ENCODE measurements around the gene NACAD.
"Not testable (repeated sequence)": the region's sequence is repeated elsewhere in the genome, so short reads cannot be mapped to it uniquely, and the experiment has no call there.

Gene NACAD

GRCh38 chr7:45061352-45061751 is 27.4 kb downstream of the NACAD start:
- in situ Hi-C loops (cut with MboI; ENCODE audit: low sequenced_read_pairs) = no loop called here

GRCh38 chr7:45060295-45060694 is 28.5 kb downstream of the NACAD start:
- in situ Hi-C loops (cut with MboI; ENCODE audit: low sequenced_read_pairs) = no loop called here

- in situ Hi-C loops (cut with MboI; ENCODE audit: low sequenced_read_pairs) = no loop called here
These were observed 30.9 kb downstream of the NACAD start for GRCh38 chr7:45057878-45058277.

- in situ Hi-C loops (cut with MboI; ENCODE audit: low sequenced_read_pairs) = no loop called here
These were observed 33.1 kb downstream of the NACAD start for GRCh38 chr7:45055594-45056219.

- in situ Hi-C loops (cut with MboI; ENCODE audit: low sequenced_read_pairs) = no loop called here
These were observed 33.8 kb downstream of the NACAD start for GRCh38 chr7:45055016-45055415.

DNA sequence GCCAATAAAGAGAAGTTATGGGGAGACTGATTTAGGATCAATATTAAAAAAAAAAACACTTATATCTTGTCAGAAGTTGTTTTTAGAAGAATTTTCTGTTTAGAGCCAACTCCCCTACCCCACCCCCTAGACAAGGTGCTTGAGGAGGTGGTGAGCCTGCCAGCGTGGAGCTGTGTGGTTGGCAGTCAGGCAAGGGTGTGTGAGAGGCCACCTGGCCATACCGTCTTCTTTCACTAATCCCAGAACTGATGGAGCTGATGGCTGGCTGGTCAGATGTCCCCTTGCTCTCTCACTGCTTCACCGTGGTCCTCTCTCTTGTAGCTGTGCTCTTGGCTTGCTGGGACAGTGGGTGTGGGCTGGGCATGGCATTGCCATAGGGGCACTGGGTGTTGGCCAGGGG is 34.3 kb downstream of the NACAD start:
- in situ Hi-C loops (cut with MboI; ENCODE audit: low sequenced_read_pairs) = no loop called here

GRCh38 chr7:45053941-45054340 is 34.8 kb downstream of the NACAD start:
- in situ Hi-C loops (cut with MboI; ENCODE audit: low sequenced_read_pairs) = no loop called here

- in situ Hi-C loops (cut with MboI; ENCODE audit: low sequenced_read_pairs) = no loop called here
These were observed 35.4 kb downstream of the NACAD start for GRCh38 chr7:45053401-45053800.

- in situ Hi-C loops (cut with MboI; ENCODE audit: low sequenced_read_pairs) = no loop called here
These were observed 36.8 kb downstream of the NACAD start for GRCh38 chr7:45052011-45052410.

GRCh38 chr7:45050198-45050597 is 38.6 kb downstream of the NACAD start:
- in situ Hi-C loops (cut with MboI; ENCODE audit: low sequenced_read_pairs) = no loop called here

GRCh38 chr7:45048748-45049147 is 40.0 kb downstream of the NACAD start:
- in situ Hi-C loops (cut with MboI; ENCODE audit: low sequenced_read_pairs) = no loop called here

DNA sequence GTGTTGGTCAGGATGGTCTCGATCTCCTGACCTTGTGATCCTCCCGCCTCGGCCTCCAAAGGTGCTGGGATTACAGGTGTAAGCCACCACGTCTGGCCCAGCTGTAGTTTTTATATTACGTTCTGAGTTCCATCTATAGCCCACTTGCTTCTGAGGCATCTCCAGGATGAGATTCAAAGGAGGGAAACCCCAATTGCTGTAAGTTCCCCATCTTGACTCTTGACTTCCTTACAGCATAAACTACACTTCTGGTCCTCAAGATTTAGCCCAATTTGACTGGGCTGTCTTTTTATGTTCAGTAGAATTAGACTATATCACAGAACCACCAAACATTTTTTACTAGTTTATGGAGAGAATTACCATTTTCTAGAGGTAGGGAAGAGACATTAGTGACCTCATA is 44.4 kb downstream of the NACAD start:
- in situ Hi-C loops (cut with MboI; ENCODE audit: low sequenced_read_pairs) = no loop called here

GRCh38 chr7:45039106-45039505 is 49.7 kb downstream of the NACAD start:
- in situ Hi-C loops (cut with MboI; ENCODE audit: low sequenced_read_pairs) = no loop called here

GRCh38 chr7:45037876-45038275 is 50.9 kb downstream of the NACAD start:
- in situ Hi-C loops (cut with MboI; ENCODE audit: low sequenced_read_pairs) = no loop called here

- in situ Hi-C loops (cut with MboI; ENCODE audit: low sequenced_read_pairs) = no loop called here
These were observed 52.0 kb downstream of the NACAD start for GRCh38 chr7:45036796-45037195.

- in situ Hi-C loops (cut with MboI; ENCODE audit: low sequenced_read_pairs) = no loop called here
These were observed 52.5 kb downstream of the NACAD start for GRCh38 chr7:45036317-45036716.

DNA sequence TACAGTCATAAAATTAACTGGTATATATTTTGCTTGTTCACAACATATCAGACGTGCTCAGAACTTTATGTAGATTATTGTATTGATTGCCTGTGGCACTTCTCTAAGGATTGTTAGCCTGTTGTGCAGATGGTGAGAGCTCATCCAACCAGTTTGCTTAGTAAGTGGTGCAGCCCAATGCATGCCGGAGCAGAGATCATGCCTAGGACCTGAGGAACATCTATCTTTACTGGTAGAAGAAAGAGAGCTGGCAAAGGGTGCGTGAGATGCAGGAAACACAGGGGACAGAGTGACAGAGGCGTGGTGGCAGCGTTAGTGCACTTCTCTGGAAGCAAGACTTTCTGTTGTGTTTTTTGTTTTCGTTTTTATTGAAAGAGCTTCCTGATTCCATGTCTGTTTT is 52.9 kb downstream of the NACAD start:
- in situ Hi-C loops (cut with MboI; ENCODE audit: low sequenced_read_pairs) = no loop called here

DNA sequence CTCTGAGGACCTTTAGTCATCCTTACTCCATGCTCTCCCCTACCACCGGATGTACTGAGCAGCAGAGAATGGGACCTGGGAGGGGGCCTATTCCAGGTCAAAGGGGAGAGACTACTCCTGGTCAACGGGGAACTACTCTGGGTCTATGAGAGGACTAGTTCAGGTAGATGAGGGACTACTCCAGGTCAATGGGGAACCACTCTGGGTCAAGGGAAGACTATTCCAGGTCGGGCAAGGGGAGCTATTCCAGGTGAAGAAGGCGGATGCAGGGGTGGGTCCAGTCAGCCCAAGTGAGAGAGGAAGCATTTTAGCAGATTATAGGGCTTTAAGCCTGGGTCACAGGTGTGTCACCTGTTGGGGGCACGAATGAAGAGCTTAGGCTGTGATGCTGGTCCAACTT is 53.4 kb downstream of the NACAD start:
- in situ Hi-C loops (cut with MboI; ENCODE audit: low sequenced_read_pairs) = no loop called here

DNA sequence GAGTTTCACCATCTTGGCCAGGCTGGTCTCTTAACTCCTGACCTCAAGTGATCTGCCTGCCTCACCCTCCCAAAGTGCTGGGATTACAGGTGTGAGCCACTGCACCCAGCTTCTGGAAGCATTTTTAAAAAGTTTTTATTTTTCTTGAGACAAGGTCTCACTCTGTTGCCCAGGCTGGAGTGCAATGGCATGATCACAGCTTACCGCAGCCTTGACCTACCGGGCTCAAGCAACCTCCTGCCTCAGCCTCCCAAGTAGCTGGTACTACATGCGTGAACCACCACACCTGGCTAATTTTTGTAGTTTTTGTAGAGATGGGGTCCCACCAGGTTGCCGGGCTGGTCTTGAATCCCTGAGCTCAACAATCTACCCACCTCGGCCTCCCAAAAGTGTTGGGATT is 54.1 kb downstream of the NACAD start:
- in situ Hi-C loops (cut with MboI; ENCODE audit: low sequenced_read_pairs) = not testable (repeated sequence)

DNA sequence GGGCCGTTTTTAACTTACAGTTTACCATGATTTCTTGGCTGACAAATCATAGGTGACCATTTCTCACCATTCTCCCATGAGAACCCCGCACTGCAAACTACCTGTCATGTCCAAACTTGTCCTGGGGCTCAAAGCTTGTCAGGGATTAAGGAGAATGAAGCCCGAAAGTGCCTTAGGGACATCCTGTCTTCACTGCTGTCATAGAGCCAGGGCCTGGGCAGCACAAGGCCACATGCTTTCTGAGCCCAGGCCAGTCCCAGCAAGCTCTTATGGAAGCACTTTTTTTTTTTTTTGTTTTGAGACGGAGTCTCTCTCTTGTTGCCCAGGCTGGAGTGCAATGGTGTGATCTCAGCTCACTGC is 54.9 kb downstream of the NACAD start:
- in situ Hi-C loops (cut with MboI; ENCODE audit: low sequenced_read_pairs) = no loop called here

- in situ Hi-C loops (cut with MboI; ENCODE audit: low sequenced_read_pairs) = no loop called here
These were observed 55.4 kb downstream of the NACAD start for GRCh38 chr7:45033261-45033930.

DNA sequence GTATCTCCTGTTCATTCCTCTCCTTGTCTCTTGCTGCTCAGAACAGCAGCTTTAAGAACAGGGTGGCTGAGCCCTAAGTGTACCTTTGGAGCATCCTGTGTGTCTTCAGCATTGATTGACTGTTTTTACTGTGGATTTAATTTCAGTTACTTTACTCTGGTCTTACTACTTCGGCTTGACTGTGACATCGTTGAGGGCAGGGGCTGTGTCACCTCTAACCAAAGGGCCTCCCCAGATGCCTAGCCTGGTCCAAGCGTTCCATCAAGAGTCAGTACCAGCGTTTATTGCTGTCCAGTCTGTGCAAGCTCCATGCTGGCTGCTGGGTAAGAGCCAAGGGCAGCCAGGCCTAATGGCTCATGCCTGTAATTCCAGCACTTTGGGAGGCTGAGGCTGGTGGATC is 56.3 kb downstream of the NACAD start:
- in situ Hi-C loops (cut with MboI; ENCODE audit: low sequenced_read_pairs) = no loop called here

GRCh38 chr7:45031829-45032228 is 56.9 kb downstream of the NACAD start:
- in situ Hi-C loops (cut with MboI; ENCODE audit: low sequenced_read_pairs) = no loop called here
